ENCODE measurements around the gene TENM4.

DNA sequence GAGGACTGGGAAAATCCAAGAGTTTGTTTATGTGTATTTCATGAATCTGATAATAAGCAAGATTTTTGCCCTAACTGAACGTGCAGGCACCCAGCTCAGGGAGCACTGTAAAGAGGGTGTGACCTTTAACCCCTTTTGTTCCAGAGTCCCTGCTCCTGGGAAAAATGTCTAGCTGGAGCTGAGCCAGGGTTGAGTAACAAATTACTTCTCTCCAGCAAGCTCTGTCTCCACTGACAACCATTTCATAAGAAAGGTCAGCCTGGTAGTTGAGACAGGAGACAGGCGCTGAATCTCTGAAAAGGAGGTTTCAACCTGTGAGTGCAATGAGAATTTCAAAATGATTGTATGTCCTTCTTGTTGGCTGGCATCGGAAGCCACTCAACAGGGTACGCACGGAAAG is 709.8 kb downstream of the TENM4 start:
- TF ChIP-seq, protein P1, sequence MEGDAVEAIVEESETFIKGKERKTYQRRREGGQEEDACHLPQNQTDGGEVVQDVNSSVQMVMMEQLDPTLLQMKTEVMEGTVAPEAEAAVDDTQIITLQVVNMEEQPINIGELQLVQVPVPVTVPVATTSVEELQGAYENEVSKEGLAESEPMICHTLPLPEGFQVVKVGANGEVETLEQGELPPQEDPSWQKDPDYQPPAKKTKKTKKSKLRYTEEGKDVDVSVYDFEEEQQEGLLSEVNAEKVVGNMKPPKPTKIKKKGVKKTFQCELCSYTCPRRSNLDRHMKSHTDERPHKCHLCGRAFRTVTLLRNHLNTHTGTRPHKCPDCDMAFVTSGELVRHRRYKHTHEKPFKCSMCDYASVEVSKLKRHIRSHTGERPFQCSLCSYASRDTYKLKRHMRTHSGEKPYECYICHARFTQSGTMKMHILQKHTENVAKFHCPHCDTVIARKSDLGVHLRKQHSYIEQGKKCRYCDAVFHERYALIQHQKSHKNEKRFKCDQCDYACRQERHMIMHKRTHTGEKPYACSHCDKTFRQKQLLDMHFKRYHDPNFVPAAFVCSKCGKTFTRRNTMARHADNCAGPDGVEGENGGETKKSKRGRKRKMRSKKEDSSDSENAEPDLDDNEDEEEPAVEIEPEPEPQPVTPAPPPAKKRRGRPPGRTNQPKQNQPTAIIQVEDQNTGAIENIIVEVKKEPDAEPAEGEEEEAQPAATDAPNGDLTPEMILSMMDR (IDR thresholded peaks at IDR 0.05; ENCODE audit: poor library complexity, severe bottlenecking), result no peak
- TF ChIP-seq RAD21 (conservative IDR thresholded peaks at IDR 0.05) (no peak), POLR2AphosphoS5 (IDR thresholded peaks at IDR 0.05) (no peak), EZH2 (IDR thresholded peaks at IDR 0.05; ENCODE audit: borderline replicate concordance, insufficient read depth, low read length, poor library complexity, severe bottlenecking) (no peak), EP300 (conservative IDR thresholded peaks at IDR 0.05; ENCODE audit: poor library complexity, severe bottlenecking) (no peak), REST (IDR thresholded peaks at IDR 0.05; ENCODE audit: borderline replicate concordance) (no peak), MXI1 (conservative IDR thresholded peaks at IDR 0.05; ENCODE audit: poor library complexity, severe bottlenecking) (no peak), SMC3 (conservative IDR thresholded peaks at IDR 0.05; ENCODE audit: poor library complexity) (no peak)
